ENCODE results near the gene MYZAP.

DNA sequence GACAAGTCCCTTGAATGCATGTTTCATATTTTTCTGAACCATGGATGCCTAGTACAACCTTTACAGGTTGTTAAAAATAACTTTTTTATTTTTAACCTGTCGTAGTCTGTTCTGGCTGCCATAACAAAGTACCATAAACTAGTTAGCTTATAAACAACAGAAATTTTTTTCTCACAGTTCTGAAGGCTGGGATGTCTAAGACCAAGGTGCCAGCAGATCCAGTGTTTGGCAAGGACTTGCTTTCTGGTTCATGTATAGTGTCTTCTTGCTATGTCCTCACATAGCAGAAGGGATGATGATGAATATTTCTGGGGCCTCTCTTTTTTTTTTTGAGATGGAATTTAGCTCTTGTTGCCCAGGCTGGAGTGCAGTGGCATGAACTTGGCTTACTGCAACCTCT, 91.8 kb downstream of the MYZAP start:
- no peak for TF ChIP-seq EZH2 (IDR thresholded peaks at IDR 0.05; ENCODE audit: borderline replicate concordance, insufficient read depth, low read length, poor library complexity, severe bottlenecking)
- no peak for TF ChIP-seq POLR2AphosphoS5 (IDR thresholded peaks at IDR 0.05)
- no peak for TF ChIP-seq REST (IDR thresholded peaks at IDR 0.05; ENCODE audit: borderline replicate concordance)
